GM12878 (cell line): Measurements from ENCODE around the gene DYNLL2. TPM values are rescaled to one million over a fixed set of nuclear protein-coding genes. Genes with fewer than 3 reads are reported as not detected.

Source experiments
- ATAC-seq: fragments of 200-7000 bp; cut with Tn5 transposase; 3 replicates; pipeline ENCODE4 v1.9.1; 2020; ENCODE audit warnings: mild to moderate bottlenecking, moderate library complexity
- BruUV-seq: library from RNA; stranded (reverse); fragments of 400-500 nt; replicated peaks from 2 replicates; lab custom pipeline; 2021; lab: Mats Ljungman, UMichigan
- CTCF ChIA-PET: fragments of 300-600 bp; sonication (Branson Sonifier 250); formaldehyde crosslinking; extraction: SDS; loops from one replicate; lab custom pipeline; 2021; ENCODE audit warnings: inconsistent platforms; lab: Yijun Ruan, JAX
- POLR2A ChIA-PET: fragments of 350-600 bp; formaldehyde crosslinking; extraction: SDS; loops from one replicate; lab custom pipeline; 2021; ENCODE audit warnings: inconsistent platforms; lab: Charles Lee
- RAD21 ChIA-PET: fragments of 300-600 bp; sonication (Branson Sonifier 250); formaldehyde crosslinking; loops from one replicate; lab custom pipeline; 2023; ENCODE audit warnings: antibody characterized with exemption; ENCODE audit not compliant: unreplicated experiment; lab: Charles Lee
- SMC1A ChIA-PET: fragments of 300-600 bp; sonication (Branson Sonifier 250); formaldehyde crosslinking; loops from one replicate; lab custom pipeline; 2023; ENCODE audit not compliant: unreplicated experiment, uncharacterized antibody; lab: Charles Lee
- DNase-seq: peaks from one replicate; pipeline ENCODE4 v3.0.0-alpha.2; 2011; ENCODE audit warnings: low read depth, low spot score
- FAIRE-seq: peaks from 3 replicates; lab custom pipeline; 2011; peaks lifted over from hg19 to GRCh38; lab: Jason Lieb, UNC
- H2AFZ ChIP-seq: 2 replicates; pipeline ENCODE4 v1.6.0; 2011; ENCODE audit warnings: low read depth, low read length, control low read depth; ENCODE audit not compliant: control insufficient read depth
- H3K27ac ChIP-seq: 2 replicates; pipeline ENCODE4 v1.5.1; 2011; ENCODE audit warnings: control low read depth; ENCODE audit not compliant: control insufficient read depth, insufficient read depth
- H3K27me3 ChIP-seq, 2 experiments: replicated peaks in 1 of 2; 2 replicates each; pipeline versions ENCODE4 v1.6.0 to v1.6.1; 2011; ENCODE audit warnings: low read length in 1 of 2; ENCODE audit not compliant: control insufficient read depth in 2 of 2, insufficient read depth in 2 of 2
- H3K36me3 ChIP-seq, 2 experiments: 2 replicates each; pipeline ENCODE4 v1.5.1; 2011; ENCODE audit warnings: low read length in 1 of 2; ENCODE audit not compliant: control insufficient read depth in 2 of 2, insufficient read depth in 2 of 2
- H3K4me1 ChIP-seq: 2 replicates; pipeline ENCODE4 v1.6.1; 2011; ENCODE audit warnings: mild to moderate bottlenecking, low read length, moderate library complexity, mixed read lengths; ENCODE audit not compliant: control insufficient read depth, insufficient read depth
- H3K4me2 ChIP-seq: 2 replicates; pipeline ENCODE4 v1.6.0; 2011; ENCODE audit warnings: control low read depth; ENCODE audit not compliant: control insufficient read depth, insufficient read depth
- H3K4me3 ChIP-seq: fragments of 200-600 bp; sonication (generic); 2 replicates; pipeline ENCODE4 v1.5.1; 2016
- H3K79me2 ChIP-seq: 2 replicates; pipeline ENCODE4 v1.6.0; 2011; ENCODE audit warnings: low read length; ENCODE audit not compliant: control insufficient read depth, insufficient read depth
- H3K9ac ChIP-seq: 2 replicates; pipeline ENCODE4 v1.8.0; 2011; ENCODE audit warnings: low read length, control low read depth, mixed read lengths; ENCODE audit not compliant: control insufficient read depth, insufficient read depth
- H3K9me3 ChIP-seq: replicated peaks from 3 replicates; pipeline ENCODE4 v1.5.1; 2011; ENCODE audit warnings: mild to moderate bottlenecking, low read length; ENCODE audit not compliant: control insufficient read depth, insufficient read depth
- H4K20me1 ChIP-seq: 2 replicates; pipeline ENCODE4 v1.6.0; 2011; ENCODE audit not compliant: control insufficient read depth, insufficient read depth
- EZH2 ChIP-seq: IDR thresholded peaks from 2 replicates; pipeline ENCODE4 v1.6.1; 2012; ENCODE audit warnings: low read depth, mild to moderate bottlenecking, control low read depth, inconsistent platforms, low read length, borderline replicate concordance; ENCODE audit not compliant: control insufficient read depth
- KLF5 ChIP-seq: fragments of 450-650 bp; IDR thresholded peaks from 2 replicates; pipeline ENCODE4 v1.6.1; 2014; ENCODE audit warnings: mild to moderate bottlenecking; ENCODE audit not compliant: partially characterized antibody
- NFXL1 ChIP-seq: fragments of 450-650 bp; IDR thresholded peaks from 2 replicates; pipeline ENCODE4 v1.6.1; 2017; ENCODE audit warnings: antibody characterized with exemption, mild to moderate bottlenecking, borderline replicate concordance
- NR2C2 ChIP-seq: IDR thresholded peaks from 2 replicates; pipeline ENCODE4 v1.6.1; 2011; ENCODE audit warnings: borderline replicate concordance, low read depth; ENCODE audit not compliant: control insufficient read depth, insufficient read length
- PML ChIP-seq: IDR thresholded peaks from 2 replicates; pipeline ENCODE4 v1.6.1; 2012; ENCODE audit warnings: low read length, inconsistent platforms
- SP1 ChIP-seq: IDR thresholded peaks from one replicate; pipeline ENCODE4 v1.6.1; 2011; ENCODE audit warnings: low read depth, low read length
- SPI1 ChIP-seq: IDR thresholded peaks from 2 replicates; pipeline ENCODE4 v1.6.1; 2011; ENCODE audit warnings: low read depth, mild to moderate bottlenecking, low read length, moderate library complexity, borderline replicate concordance; ENCODE audit not compliant: insufficient read depth
- SUPT20H ChIP-seq: IDR thresholded peaks from 2 replicates; pipeline ENCODE4 v1.6.1; 2011; ENCODE audit warnings: low read depth, mild to moderate bottlenecking, low read length, moderate library complexity, borderline replicate concordance; ENCODE audit not compliant: control insufficient read depth
- TBL1XR1 ChIP-seq: IDR thresholded peaks from 2 replicates; pipeline ENCODE4 v1.6.1; 2012; ENCODE audit warnings: low read depth, low read length, improper control_type of control experiment
- TCF12 ChIP-seq: IDR thresholded peaks from 2 replicates; pipeline ENCODE4 v1.6.1; 2011; ENCODE audit warnings: low read depth, mild to moderate bottlenecking, low read length
- YY1 ChIP-seq: IDR thresholded peaks from 2 replicates; pipeline ENCODE4 v1.6.1; 2011; ENCODE audit warnings: low read depth, mild to moderate bottlenecking, low read length
- WGBS: methylation state at CpG from one replicate; pipeline ENCODE4 v1.1.6; 2016; ENCODE audit warnings: low lambda C conversion rate; ENCODE audit not compliant: insufficient replicate concordance, insufficient coverage; ENCODE audit errors: missing lambda C conversion rate; 5-methylcytosine and 5-hydroxymethylcytosine counted together
- in situ Hi-C: fragments of 300-500 bp; cut with MboI; formaldehyde crosslinking; loops from 9 replicates; pipeline ENCODE4 v1.14.3; 2018; ENCODE audit warnings: mixed read lengths
- intact Hi-C: fragments of 100-400 bp; cut with micrococcal nuclease; formaldehyde crosslinking; loops from one replicate; pipeline ENCODE4 v1.14.2; 2022; ENCODE audit not compliant: unreplicated experiment
- polyA plus RNA-seq, 11 experiments: library from polyadenylated mRNA; depleted of rRNA in 4 of 11; unstranded in 6 of 11; stranded (reverse) in 5 of 11; fragments of >200 nt; fragmentation: Nextera tagmentation in 4 of 11; fragmentation: Illumina TruSeq in 1 of 11; extraction: Ambion mirVana in 4 of 11; extraction: Trizol in 1 of 11; gene quantifications; 1 replicate in 1 of 11; 2 replicates in 10 of 11; pipeline versions ENCODE4 v1.2.1 to v1.2.3, GENCODE V29; 2011 to 2016; ENCODE audit warnings: inconsistent platforms in 2 of 11, missing spikeins in 2 of 11, low read depth in 1 of 11
- total RNA-seq, 4 experiments: library from RNA; depleted of rRNA in 3 of 4; stranded (reverse); fragments of >200 nt in 3 of 4; fragmentation: Illumina TruSeq in 1 of 4; extraction: Trizol in 1 of 4; gene quantifications; 2 replicates each; pipeline versions ENCODE4 v1.2.1 to v1.2.3, GENCODE V29; 2013 to 2021
- TF ChIP-seq, protein P1 (sequence below): IDR thresholded peaks from 2 replicates; pipeline ENCODE4 v1.6.1; 2012; ENCODE audit warnings: low read length, inconsistent platforms

The DYNLL2 gene
- total and polyA plus RNA-seq, 10 of the 15 experiments (the other 5 are each of a cell fraction or from before 2014, with no cell fraction given): 0.62 to 19.2 (median 9.1) TPM

DNA sequence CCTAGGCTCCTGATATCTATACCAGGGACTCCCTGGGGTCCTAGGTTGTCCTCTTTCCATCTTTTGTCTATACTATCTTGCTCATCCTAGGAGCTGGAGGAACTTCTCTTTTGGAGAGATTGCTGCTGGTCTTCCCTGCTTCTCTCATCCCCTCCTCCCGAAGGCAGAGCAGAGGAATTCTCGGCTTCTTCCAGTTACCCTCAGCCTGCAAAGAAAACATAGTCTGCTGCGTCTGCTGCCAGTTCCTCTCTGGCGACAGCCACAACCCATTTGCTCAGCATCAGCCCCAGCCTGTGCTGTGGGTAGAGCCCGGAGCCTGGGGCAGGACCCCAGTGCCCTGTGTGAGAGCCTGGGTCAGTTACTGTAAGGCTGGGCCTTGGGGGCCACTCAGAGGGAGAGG is 21.5 kb upstream of the DYNLL2 start:
- in situ Hi-C loops (no loop called here), intact Hi-C loops (no loop called here)
- no peak for DNase-seq
- RAD21 ChIA-PET: no interaction called here
- ATAC-seq: no peak
- Histone ChIP-seq H2AFZ (no peak overlapping the region), H3K9ac (no peak overlapping the region), H3K9me3 (no peaks in the 10 kb centered on the region), H3K4me3 (no peak overlapping the region), H3K4me1 (no peaks in the 10 kb centered on the region), H3K27me3 (no peaks in the 10 kb centered on the region; a peak in 1 of 4 replicates), H3K79me2 (no peaks in the 10 kb centered on the region), H3K36me3 (no peaks in the 10 kb centered on the region), H3K4me2 (no peak overlapping the region), H4K20me1 (no peaks in the 10 kb centered on the region), H3K27ac (no peak overlapping the region)
- BruUV-seq: no TSS peak
- no peak for FAIRE-seq
- 37% methylated on average over 5 of the region's 5 CpGs for WGBS
- TF ChIP-seq NFXL1 (no peak), TCF12 (no peak), EZH2 (no peak), SP1 (no peak), TBL1XR1 (no peak), KLF5 (no peak), PML (no peak), NR2C2 (no peak), YY1 (no peak), SUPT20H (no peak), SPI1 (no peak)
- TF ChIP-seq, protein P1, sequence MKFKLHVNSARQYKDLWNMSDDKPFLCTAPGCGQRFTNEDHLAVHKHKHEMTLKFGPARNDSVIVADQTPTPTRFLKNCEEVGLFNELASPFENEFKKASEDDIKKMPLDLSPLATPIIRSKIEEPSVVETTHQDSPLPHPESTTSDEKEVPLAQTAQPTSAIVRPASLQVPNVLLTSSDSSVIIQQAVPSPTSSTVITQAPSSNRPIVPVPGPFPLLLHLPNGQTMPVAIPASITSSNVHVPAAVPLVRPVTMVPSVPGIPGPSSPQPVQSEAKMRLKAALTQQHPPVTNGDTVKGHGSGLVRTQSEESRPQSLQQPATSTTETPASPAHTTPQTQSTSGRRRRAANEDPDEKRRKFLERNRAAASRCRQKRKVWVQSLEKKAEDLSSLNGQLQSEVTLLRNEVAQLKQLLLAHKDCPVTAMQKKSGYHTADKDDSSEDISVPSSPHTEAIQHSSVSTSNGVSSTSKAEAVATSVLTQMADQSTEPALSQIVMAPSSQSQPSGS: no peak
- CTCF ChIA-PET: interaction anchor here (1.1 kb wide), 1 partner anchor 9 kb away, joined by 3 read pairs; no protein-coding TSS in a partner anchor
- SMC1A ChIA-PET: interaction anchor here (0.6 kb wide), 1 partner anchor 463 kb away, joined by 4 read pairs; no protein-coding TSS in a partner anchor
- POLR2A ChIA-PET: no interaction called here
